Measurements from ENCODE around the gene VSTM2L.

VSTM2L gene

GRCh38 chr20:37911261-37911660 is 8.3 kb downstream of the VSTM2L start:
- Histone ChIP-seq H3K27me3 (ENCODE audit: control insufficient read depth, insufficient read depth, low read length) (peaks cover 10% of the 10 kb centered on the region), H3K4me1 (ENCODE audit: control insufficient read depth, insufficient read depth, low read length) (peaks cover 4% of the 10 kb centered on the region), H3K36me3 (ENCODE audit: control insufficient read depth, insufficient read depth, low read length) (no peaks in the 10 kb centered on the region), H3K9ac (ENCODE audit: low read length) (no peak overlapping the region), H3K27ac (ENCODE audit: low read depth, low read length) (no peak overlapping the region), H3K4me3 (ENCODE audit: low read length) (no peak overlapping the region)

DNA sequence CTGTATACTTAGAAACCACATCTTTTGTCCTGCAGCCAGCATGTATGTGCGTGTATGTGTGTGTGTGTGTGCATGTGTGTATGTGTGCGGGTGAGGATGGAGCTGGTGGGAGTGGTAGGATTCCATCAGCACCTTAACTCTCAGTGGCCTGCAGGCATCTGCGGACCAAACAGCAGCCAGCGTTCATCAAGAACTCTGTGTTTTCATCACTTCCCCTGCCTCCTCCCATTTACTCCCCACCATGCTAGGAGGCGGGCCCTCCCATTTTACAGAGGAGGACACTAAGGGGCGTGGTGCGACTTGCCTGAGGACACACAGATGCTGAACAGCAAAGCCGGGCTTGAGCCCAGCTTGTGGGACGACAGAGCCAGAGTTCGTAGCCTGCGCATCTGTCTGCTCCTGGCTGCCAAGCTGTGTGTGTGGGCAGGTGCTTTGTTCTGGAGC is 8.9 kb downstream of the VSTM2L start:
- H3K9ac ChIP-seq (ENCODE audit: low read length) = no peak overlapping the region
- H3K27ac ChIP-seq (ENCODE audit: low read depth, low read length) = no peak overlapping the region
- H3K4me1 ChIP-seq (ENCODE audit: control insufficient read depth, insufficient read depth, low read length) = peaks cover 4% of the 10 kb centered on the region
- no peak overlapping the region for H3K4me3 ChIP-seq (ENCODE audit: low read length)
- peaks cover 10% of the 10 kb centered on the region for H3K27me3 ChIP-seq (ENCODE audit: control insufficient read depth, insufficient read depth, low read length)
- H3K36me3 ChIP-seq (ENCODE audit: control insufficient read depth, insufficient read depth, low read length) = no peaks in the 10 kb centered on the region

- Histone ChIP-seq H3K36me3 (ENCODE audit: control insufficient read depth, insufficient read depth, low read length) (no peaks in the 10 kb centered on the region), H3K9ac (ENCODE audit: low read length) (no peak overlapping the region), H3K27ac (ENCODE audit: low read depth, low read length) (no peak overlapping the region), H3K4me3 (ENCODE audit: low read length) (no peak overlapping the region), H3K27me3 (ENCODE audit: control insufficient read depth, insufficient read depth, low read length) (peaks cover 11% of the 10 kb centered on the region), H3K4me1 (ENCODE audit: control insufficient read depth, insufficient read depth, low read length) (peaks cover 4% of the 10 kb centered on the region)
These were observed 9.9 kb downstream of the VSTM2L start for GRCh38 chr20:37912874-37913273.

DNA sequence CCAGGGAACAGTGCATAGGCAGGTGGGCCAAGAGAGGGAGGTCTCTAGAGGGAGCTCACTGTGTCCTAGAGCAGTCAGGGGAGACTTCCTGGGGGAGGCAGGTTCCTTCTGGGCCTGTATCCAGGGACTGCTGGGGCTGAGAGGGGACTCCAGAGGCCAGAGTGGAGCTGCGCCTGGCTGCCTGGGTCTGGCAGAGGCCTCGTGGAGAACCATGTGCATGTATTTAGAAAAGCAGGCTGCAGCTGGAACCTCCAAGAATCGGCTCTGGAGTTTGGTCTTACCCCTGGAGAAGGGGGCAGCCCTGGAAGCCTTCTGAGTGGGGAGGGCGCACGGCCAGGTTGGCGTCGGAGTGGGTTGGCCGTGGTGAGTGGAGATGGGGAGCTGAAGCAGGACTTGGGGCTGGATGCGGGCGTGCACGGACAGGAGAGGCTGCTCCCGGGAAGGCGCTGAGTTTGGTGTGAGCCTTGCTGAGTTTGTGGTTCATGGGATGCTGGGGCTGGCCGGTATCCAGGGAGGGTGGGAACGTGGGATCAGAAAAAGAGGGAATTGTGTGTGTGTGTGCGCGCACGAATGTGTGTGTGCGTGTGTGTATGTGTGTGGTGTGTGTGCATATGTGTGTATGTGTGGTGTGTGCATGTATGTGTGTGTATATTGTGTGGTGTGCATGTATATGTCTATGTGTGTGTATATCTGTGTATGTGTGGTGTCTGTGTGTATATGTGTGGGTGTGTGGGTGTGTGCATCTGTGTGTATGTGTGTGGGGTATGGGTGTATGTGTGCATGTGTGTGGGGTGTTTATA is 10.8 kb downstream of the VSTM2L start:
- Histone ChIP-seq H3K27me3 (ENCODE audit: control insufficient read depth, insufficient read depth, low read length) (peaks cover 9% of the 10 kb centered on the region), H3K4me1 (ENCODE audit: control insufficient read depth, insufficient read depth, low read length) (peaks cover 4% of the 10 kb centered on the region), H3K36me3 (ENCODE audit: control insufficient read depth, insufficient read depth, low read length) (no peaks in the 10 kb centered on the region), H3K4me3 (ENCODE audit: low read length) (no peak overlapping the region), H3K27ac (ENCODE audit: low read depth, low read length) (no peak overlapping the region), H3K9ac (ENCODE audit: low read length) (no peak overlapping the region)

- no peak overlapping the region for H3K9ac ChIP-seq (ENCODE audit: low read length)
These were observed 11.4 kb downstream of the VSTM2L start for GRCh38 chr20:37914367-37914671.

DNA sequence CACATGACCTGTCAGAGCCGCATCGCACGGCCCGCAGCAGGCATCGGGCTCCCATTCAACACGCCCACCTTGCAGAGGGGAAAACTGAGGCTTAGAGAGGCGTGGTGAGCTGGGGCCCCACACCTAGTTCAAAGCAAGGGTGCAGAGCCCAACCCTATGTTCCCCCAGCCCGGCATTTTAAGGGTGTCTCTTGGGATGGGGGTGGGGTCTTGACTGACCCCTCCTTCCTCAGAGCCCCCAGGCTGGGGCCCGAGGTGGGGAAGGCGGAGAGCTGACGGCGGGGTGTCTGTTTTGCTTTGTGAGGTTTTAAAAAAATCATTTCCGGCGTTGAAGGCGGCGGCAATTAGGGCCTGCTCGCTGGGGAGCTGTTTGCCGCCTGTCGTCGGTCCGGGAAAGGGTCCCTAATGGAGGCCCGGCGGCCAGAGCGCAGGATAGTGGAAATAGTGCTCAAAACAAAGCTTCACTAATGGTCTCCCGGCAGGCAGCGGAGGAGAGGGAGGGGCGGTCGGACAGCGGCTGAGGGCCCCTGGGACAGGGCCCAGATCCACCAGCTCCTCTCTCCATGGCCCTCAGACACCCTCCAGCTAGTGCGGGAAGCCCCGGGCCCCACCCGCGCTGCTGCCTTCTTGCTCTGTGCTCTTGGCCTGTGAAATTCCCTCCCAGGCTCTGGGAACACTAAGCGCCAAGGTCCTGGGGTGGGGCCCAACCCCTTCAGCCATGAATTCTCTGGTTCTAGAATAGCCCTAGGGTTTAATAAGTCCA is 11.9 kb downstream of the VSTM2L start:
- H3K27ac ChIP-seq (ENCODE audit: low read depth, low read length) = no peak overlapping the region
- no peaks in the 10 kb centered on the region for H3K36me3 ChIP-seq (ENCODE audit: control insufficient read depth, insufficient read depth, low read length)
- peaks cover 9% of the 10 kb centered on the region for H3K27me3 ChIP-seq (ENCODE audit: control insufficient read depth, insufficient read depth, low read length)
- peak overlapping the region; percentile 40 for H3K4me3 ChIP-seq (ENCODE audit: low read length)
- peaks cover 4% of the 10 kb centered on the region for H3K4me1 ChIP-seq (ENCODE audit: control insufficient read depth, insufficient read depth, low read length)
- H3K9ac ChIP-seq (ENCODE audit: low read length) = no peak overlapping the region

More at GRCh38 chr20:37914367-37914671, 11.4 kb downstream of the VSTM2L start:
- Histone ChIP-seq H3K27me3 (ENCODE audit: control insufficient read depth, insufficient read depth, low read length) (peaks cover 9% of the 10 kb centered on the region), H3K4me1 (ENCODE audit: control insufficient read depth, insufficient read depth, low read length) (peaks cover 4% of the 10 kb centered on the region), H3K27ac (ENCODE audit: low read depth, low read length) (no peak overlapping the region), H3K4me3 (ENCODE audit: low read length) (peak overlapping the region; percentile 40), H3K36me3 (ENCODE audit: control insufficient read depth, insufficient read depth, low read length) (no peaks in the 10 kb centered on the region)

DNA sequence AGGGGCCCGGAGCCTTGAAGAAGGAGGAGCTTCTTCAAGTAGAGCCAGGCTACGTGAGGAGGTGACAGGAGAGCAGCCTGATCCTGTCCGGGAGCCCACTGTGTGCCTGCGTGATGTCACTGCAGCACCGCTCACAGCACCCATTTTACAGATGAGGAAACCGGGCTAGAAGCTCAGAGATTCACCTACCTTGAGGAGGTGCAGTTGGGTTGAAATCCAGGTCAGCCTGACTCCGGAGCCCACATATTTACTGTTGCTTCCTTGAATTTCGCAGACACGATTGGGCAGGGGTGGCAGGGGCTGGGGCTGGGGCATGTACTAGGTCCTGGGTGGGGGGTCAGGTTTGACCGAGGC is 12.5 kb downstream of the VSTM2L start:
- H3K36me3 ChIP-seq (ENCODE audit: control insufficient read depth, insufficient read depth, low read length) = no peaks in the 10 kb centered on the region
- H3K4me3 ChIP-seq (ENCODE audit: low read length) = no peak overlapping the region
- no peak overlapping the region for H3K9ac ChIP-seq (ENCODE audit: low read length)
- peaks cover 9% of the 10 kb centered on the region for H3K27me3 ChIP-seq (ENCODE audit: control insufficient read depth, insufficient read depth, low read length)
- peaks cover 4% of the 10 kb centered on the region for H3K4me1 ChIP-seq (ENCODE audit: control insufficient read depth, insufficient read depth, low read length)
- no peak overlapping the region for H3K27ac ChIP-seq (ENCODE audit: low read depth, low read length)

DNA sequence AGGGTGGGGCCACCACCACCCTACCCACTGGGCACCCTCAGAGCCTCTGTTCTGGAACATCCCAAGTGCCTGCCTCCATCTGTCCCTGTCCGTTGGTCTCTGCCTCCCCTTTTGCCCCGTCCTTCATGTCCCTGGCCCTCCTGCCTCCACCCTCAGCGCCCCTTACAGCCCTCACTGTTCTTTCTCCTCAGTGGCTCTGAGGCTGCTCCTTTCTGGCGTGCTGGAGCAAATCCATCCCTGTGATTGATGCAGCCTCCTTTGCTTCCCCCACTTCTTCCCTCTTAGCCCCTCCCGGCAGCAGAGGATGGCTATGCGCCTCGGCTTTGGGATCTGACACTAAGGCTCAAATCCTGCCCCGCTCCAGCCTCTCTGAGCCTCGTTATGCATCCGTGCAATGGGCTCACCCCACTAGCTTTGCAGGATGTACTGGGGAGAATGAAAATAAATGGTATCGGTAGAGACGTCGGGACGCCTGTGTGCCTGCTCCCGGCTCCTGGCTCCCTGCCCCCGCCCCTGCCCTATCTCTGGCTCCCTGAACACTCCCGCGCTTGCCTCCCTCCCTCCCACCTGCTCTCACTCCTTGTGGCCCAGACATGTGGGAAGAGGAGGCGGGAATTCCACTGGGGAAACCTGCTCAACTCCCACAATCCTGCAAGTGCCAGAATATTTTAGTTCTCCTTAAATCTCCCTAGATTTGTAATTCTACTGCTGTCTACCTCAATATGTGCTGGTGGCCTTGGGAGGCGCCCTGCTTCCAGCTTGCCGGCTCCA is 13.1 kb downstream of the VSTM2L start:
- H3K27me3 ChIP-seq (ENCODE audit: control insufficient read depth, insufficient read depth, low read length) = peaks cover 9% of the 10 kb centered on the region
- no peak overlapping the region for H3K9ac ChIP-seq (ENCODE audit: low read length)
- no peaks in the 10 kb centered on the region for H3K36me3 ChIP-seq (ENCODE audit: control insufficient read depth, insufficient read depth, low read length)
- peaks cover 4% of the 10 kb centered on the region for H3K4me1 ChIP-seq (ENCODE audit: control insufficient read depth, insufficient read depth, low read length)
- H3K4me3 ChIP-seq (ENCODE audit: low read length) = no peak overlapping the region
- no peak overlapping the region for H3K27ac ChIP-seq (ENCODE audit: low read depth, low read length)

DNA sequence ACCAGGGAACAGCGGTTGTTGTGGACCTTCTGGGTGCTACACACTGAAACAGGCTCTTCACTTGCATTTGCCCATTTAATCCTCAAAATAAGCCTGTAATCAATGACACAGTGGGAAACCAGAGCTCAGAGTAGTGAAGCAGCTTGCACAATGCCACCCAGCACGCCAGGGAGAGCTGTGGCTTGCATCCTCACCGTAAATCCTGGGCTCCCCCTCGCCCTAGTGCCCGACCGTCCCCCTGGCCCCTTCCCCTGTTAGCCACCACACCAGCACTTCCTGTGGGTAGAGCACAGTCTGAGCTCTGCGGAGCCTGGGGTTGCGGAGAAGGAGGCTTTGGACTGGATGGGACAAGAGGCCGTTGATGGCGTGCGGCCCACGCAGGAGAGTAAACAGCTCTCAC is 14.5 kb downstream of the VSTM2L start:
- no peak overlapping the region for H3K27ac ChIP-seq (ENCODE audit: low read depth, low read length)
- peaks cover 2% of the 10 kb centered on the region for H3K4me1 ChIP-seq (ENCODE audit: control insufficient read depth, insufficient read depth, low read length)
- H3K9ac ChIP-seq (ENCODE audit: low read length) = no peak overlapping the region
- H3K36me3 ChIP-seq (ENCODE audit: control insufficient read depth, insufficient read depth, low read length) = no peaks in the 10 kb centered on the region
- H3K27me3 ChIP-seq (ENCODE audit: control insufficient read depth, insufficient read depth, low read length) = peaks cover 7% of the 10 kb centered on the region
- no peak overlapping the region for H3K4me3 ChIP-seq (ENCODE audit: low read length)

DNA sequence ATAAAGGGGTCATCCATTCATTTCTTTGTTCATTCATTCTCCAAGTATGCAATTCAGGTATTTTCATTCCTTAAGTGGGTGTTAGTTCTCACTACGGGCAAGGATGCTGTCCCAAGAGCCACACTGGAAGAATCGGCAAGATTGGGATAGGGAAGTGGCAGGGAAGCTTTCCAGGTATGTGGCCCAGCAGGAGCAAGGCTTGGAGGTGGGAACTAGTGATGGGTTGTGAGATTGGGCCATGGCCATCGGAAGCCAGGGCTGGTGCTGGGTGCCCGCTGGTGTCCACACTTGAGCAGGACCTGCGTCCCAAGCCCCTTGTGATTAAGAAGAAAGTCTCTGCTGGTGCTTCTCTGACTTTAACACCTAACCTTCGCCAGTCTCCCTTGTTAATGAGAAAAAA is 15.1 kb downstream of the VSTM2L start:
- Histone ChIP-seq H3K4me1 (ENCODE audit: control insufficient read depth, insufficient read depth, low read length) (peaks cover 2% of the 10 kb centered on the region), H3K27me3 (ENCODE audit: control insufficient read depth, insufficient read depth, low read length) (peaks cover 7% of the 10 kb centered on the region), H3K9ac (ENCODE audit: low read length) (no peak overlapping the region), H3K27ac (ENCODE audit: low read depth, low read length) (no peak overlapping the region), H3K4me3 (ENCODE audit: low read length) (no peak overlapping the region), H3K36me3 (ENCODE audit: control insufficient read depth, insufficient read depth, low read length) (no peaks in the 10 kb centered on the region)

DNA sequence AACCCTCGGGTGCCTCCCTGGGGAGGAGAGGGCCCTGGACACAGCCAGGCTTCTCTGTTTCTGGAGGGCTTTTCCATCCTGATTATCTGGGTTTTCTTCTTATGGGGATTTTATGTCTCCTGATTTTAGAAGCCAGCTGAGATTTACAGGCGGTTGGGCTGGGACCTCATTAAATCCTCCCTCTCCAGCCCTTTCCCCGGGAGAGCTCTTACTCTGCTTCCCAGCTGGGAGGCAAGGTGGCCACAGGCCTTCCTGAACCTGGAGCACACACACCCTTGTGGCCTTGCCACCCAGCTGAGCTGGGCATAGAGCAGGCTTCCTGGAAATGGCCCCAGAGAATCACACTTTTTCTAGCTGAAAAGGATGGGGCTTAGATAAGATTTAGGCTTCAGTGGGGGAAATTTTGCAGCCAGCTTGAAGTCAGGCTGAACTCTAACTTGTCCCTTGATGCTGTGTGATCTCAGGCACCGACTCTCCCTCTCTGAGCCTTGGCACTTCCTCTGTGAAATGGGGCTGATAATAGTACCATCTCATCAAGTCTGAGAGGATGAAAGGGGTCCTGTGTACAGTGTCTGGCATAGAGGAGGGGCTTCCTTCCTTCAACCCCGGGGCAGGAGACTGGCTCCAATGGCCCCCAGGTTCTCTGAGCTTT is 16.6 kb downstream of the VSTM2L start:
- no peak overlapping the region for H3K27ac ChIP-seq (ENCODE audit: low read depth, low read length)
- no peak overlapping the region for H3K9ac ChIP-seq (ENCODE audit: low read length)
- H3K4me3 ChIP-seq (ENCODE audit: low read length) = no peak overlapping the region
- H3K36me3 ChIP-seq (ENCODE audit: control insufficient read depth, insufficient read depth, low read length) = no peaks in the 10 kb centered on the region
- H3K27me3 ChIP-seq (ENCODE audit: control insufficient read depth, insufficient read depth, low read length) = peaks cover 2% of the 10 kb centered on the region
- peaks cover 1% of the 10 kb centered on the region for H3K4me1 ChIP-seq (ENCODE audit: control insufficient read depth, insufficient read depth, low read length)

DNA sequence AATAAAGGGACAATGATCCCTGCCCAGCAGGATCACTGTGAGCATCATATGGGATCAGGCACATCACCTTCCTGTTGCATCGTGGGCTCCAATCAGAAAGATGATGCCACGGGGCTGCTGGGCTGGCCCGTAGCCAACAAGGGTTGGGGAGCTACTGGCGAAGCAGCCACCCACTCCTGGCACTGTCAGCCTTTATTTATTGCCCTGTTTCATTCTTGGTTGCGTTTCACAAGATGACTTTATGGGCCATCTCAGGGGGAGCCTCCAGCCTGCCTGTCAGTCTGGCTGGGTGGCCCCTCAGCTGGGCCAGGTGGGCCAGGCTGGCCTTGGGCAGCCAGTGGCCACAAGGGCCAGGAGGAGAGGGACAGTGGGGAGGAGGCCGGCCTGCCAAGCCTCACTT is 17.3 kb downstream of the VSTM2L start:
- Histone ChIP-seq H3K27me3 (ENCODE audit: control insufficient read depth, insufficient read depth, low read length) (peaks cover 2% of the 10 kb centered on the region), H3K4me1 (ENCODE audit: control insufficient read depth, insufficient read depth, low read length) (no peaks in the 10 kb centered on the region), H3K36me3 (ENCODE audit: control insufficient read depth, insufficient read depth, low read length) (no peaks in the 10 kb centered on the region), H3K9ac (ENCODE audit: low read length) (no peak overlapping the region), H3K4me3 (ENCODE audit: low read length) (no peak overlapping the region), H3K27ac (ENCODE audit: low read depth, low read length) (no peak overlapping the region)
